ENCODE results near the gene ZC3H4.
A peak's percentile ranks its signal among the peaks of the same experiment; 100 is the strongest.

- TF ChIP-seq ISL1 (CRISPR knock-in tag; IDR thresholded peaks at IDR 0.05): no peak
- TF ChIP-seq ESRRG (CRISPR knock-in tag; IDR thresholded peaks at IDR 0.05): no peak
- no peak for TF ChIP-seq POU6F1 (CRISPR knock-in tag; IDR thresholded peaks at IDR 0.05; ENCODE audit: borderline replicate concordance, low read depth)
- no peak for TF ChIP-seq TSHZ2 (CRISPR knock-in tag; IDR thresholded peaks at IDR 0.05)
- no peak for TF ChIP-seq CREB5 (CRISPR knock-in tag; IDR thresholded peaks at IDR 0.05; ENCODE audit: low read depth)
- 0 out of 2 replicates have a peak, but pooled peaks have one; percentile 4 for TF ChIP-seq PATZ1 (CRISPR knock-in tag; IDR thresholded peaks at IDR 0.05; ENCODE audit: borderline replicate concordance)
- no peak for TF ChIP-seq ARNTL (CRISPR knock-in tag; IDR thresholded peaks at IDR 0.05; ENCODE audit: borderline replicate concordance, low read depth)
- TF ChIP-seq OSR1 (CRISPR knock-in tag; IDR thresholded peaks at IDR 0.05): no peak
- TF ChIP-seq ZC3H10 (CRISPR knock-in tag; IDR thresholded peaks at IDR 0.05): no peak
- TF ChIP-seq CSDC2 (CRISPR knock-in tag; IDR thresholded peaks at IDR 0.05): no peak
Observed at GRCh38 chr19:47113850-47114651, 475 bp upstream of the ZC3H4 start.
